Fibroblast of the aortic adventitia (primary cell): ENCODE data around the gene SAPCD2. TPM values are rescaled to one million over a fixed set of nuclear protein-coding genes. Genes with fewer than 3 reads are reported as not detected.

Experiments
- DNase-seq: peaks from one replicate; pipeline ENCODE4 v3.0.0-alpha.2; 2010; ENCODE audit warnings: low read depth
- H3K4me3 ChIP-seq: 2 replicates; pipeline ENCODE4 v1.5.1; 2011; ENCODE audit warnings: low read depth, mild to moderate bottlenecking, control low read depth, low read length, moderate library complexity
- CTCF ChIP-seq: IDR thresholded peaks from 2 replicates; pipeline ENCODE4 v1.5.1; 2011; ENCODE audit warnings: mild to moderate bottlenecking, low read length, control low read depth, inconsistent platforms; ENCODE audit not compliant: insufficient read depth
- total RNA-seq: library from RNA; depleted of rRNA; stranded (reverse); fragments of >200 nt; gene quantifications from 2 replicates; pipeline ENCODE4 v1.2.3, GENCODE V29; 2012; ENCODE audit warnings: low replicate concordance

Gene SAPCD2
- total RNA-seq, 1 donor = 1.5 TPM

- TF ChIP-seq CTCF = no peak
- no peak overlapping the region for H3K4me3 ChIP-seq
- no peak for DNase-seq
These were observed 36.4 kb upstream of the SAPCD2 start for GRCh38 chr9:137106662-137107250.

GRCh38 chr9:137105814-137106661, 35.7 kb upstream of the SAPCD2 start:
- no peak for TF ChIP-seq CTCF
- H3K4me3 ChIP-seq = no peak overlapping the region
- DNase-seq = no peak

GRCh38 chr9:137103206-137103999, 33.0 kb upstream of the SAPCD2 start:
- TF ChIP-seq CTCF = no peak
- DNase-seq = no peak
- no peak overlapping the region for H3K4me3 ChIP-seq

- no peak overlapping the region for H3K4me3 ChIP-seq
- TF ChIP-seq CTCF = no peak
- DNase-seq = no peak
These were observed 28.9 kb upstream of the SAPCD2 start for GRCh38 chr9:137099231-137099630.

- H3K4me3 ChIP-seq = no peak overlapping the region
- no peak for TF ChIP-seq CTCF
- DNase-seq = no peak
These were observed 27.6 kb upstream of the SAPCD2 start for GRCh38 chr9:137097761-137098462.

GRCh38 chr9:137096785-137097546, 26.6 kb upstream of the SAPCD2 start:
- no peak for DNase-seq
- H3K4me3 ChIP-seq = no peak overlapping the region
- TF ChIP-seq CTCF = no peak
